Upper lobe of left lung (tissue), 4 donors: ENCODE data around the gene RAPGEF2.

Experiments
- CTCF ChIP-seq, 6 experiments: fragments of 450-650 bp in 4 of 6; fragments of 200-600 bp in 2 of 6; sonication (generic) in 2 of 6; IDR thresholded peaks; one replicate each; pipeline ENCODE4 v1.5.1; 2016 to 2019; ENCODE audit warnings: antibody characterized with exemption in 6 of 6
- EP300 ChIP-seq, 4 donors: sonication (generic); formaldehyde crosslinking; IDR thresholded peaks; one replicate each; pipeline ENCODE4 v1.5.1; 2017; ENCODE audit warnings: antibody characterized with exemption in 4 of 4, control low read depth in 2 of 4
- POLR2A ChIP-seq, 4 donors: fragments of 450-650 bp; IDR thresholded peaks; one replicate each; pipeline ENCODE4 v1.5.1; 2016 to 2017; ENCODE audit warnings: antibody characterized with exemption in 4 of 4, mild to moderate bottlenecking in 2 of 4
- POLR2AphosphoS5 ChIP-seq, 2 donors: sonication (generic); formaldehyde crosslinking; IDR thresholded peaks; one replicate each; pipeline ENCODE4 v1.5.1; 2017; ENCODE audit warnings: antibody characterized with exemption in 2 of 2

GRCh38 chr4:159367781-159368080 lies 264.9 kb downstream of the RAPGEF2 start:
- TF ChIP-seq CTCF (IDR thresholded peaks at IDR 0.05) (no peak), POLR2AphosphoS5 (IDR thresholded peaks at IDR 0.05) (no peak), POLR2A (IDR thresholded peaks at IDR 0.05) (no peak), EP300 (IDR thresholded peaks at IDR 0.05) (no peak)
